Hematopoietic multipotent progenitor cell treated with erythropoietin and hydrocortisone succinate and interleukin-3 and kit ligand, for 6 days (in vitro differentiated cells): ENCODE measurements around the gene CISD2.
"Not testable (repeated sequence)": the region's sequence is repeated elsewhere in the genome, so short reads cannot be mapped to it uniquely, and the experiment has no call there.

Source experiments
- DNase-seq: peaks from one replicate; pipeline ENCODE4 v3.0.0-alpha.2; 2015

The CISD2 gene

GRCh38 chr4:102868781-102869568 lies at the start of gene CISD2:
CISD2 (plus strand) TSS chr4:102868992; CDS start chr4:102869085, 93 bp downstream.
- DNase-seq = peak; percentile 96

- not testable (repeated sequence) for DNase-seq
Measured at GRCh38 chr4:102819100-102819499, 49.7 kb upstream of the CISD2 start.

- DNase-seq = no peak
Measured at GRCh38 chr4:102819588-102820365, 49.0 kb upstream of the CISD2 start.

- no peak for DNase-seq
Measured at GRCh38 chr4:102823464-102823863, 45.3 kb upstream of the CISD2 start.

GRCh38 chr4:102823897-102824296 lies 44.9 kb upstream of the CISD2 start:
- no peak for DNase-seq

- DNase-seq = no peak
Measured at GRCh38 chr4:102824398-102824797, 44.4 kb upstream of the CISD2 start.

GRCh38 chr4:102825261-102826091 lies 43.3 kb upstream of the CISD2 start:
- DNase-seq = peak; percentile 78

- DNase-seq = no peak
Measured at GRCh38 chr4:102826105-102826889, 42.5 kb upstream of the CISD2 start.

- peak; percentile 96 for DNase-seq
Measured at GRCh38 chr4:102826890-102827673, 41.7 kb upstream of the CISD2 start, which contains the start of gene UBE2D3. UBE2D3 (minus strand) TSS chr4:102827551; CDS start chr4:102826508, 1,043 bp downstream.

GRCh38 chr4:102827674-102828496 lies 40.9 kb upstream of the CISD2 start:
- peak; percentile 100 for DNase-seq

- no peak for DNase-seq
Measured at GRCh38 chr4:102828497-102828808, 40.3 kb upstream of the CISD2 start.

- DNase-seq = no peak
Measured at GRCh38 chr4:102829803-102830202, 39.0 kb upstream of the CISD2 start.

GRCh38 chr4:102832105-102832504 lies 36.7 kb upstream of the CISD2 start:
- no peak for DNase-seq

- DNase-seq = no peak
Measured at GRCh38 chr4:102832667-102833066, 36.1 kb upstream of the CISD2 start.

GRCh38 chr4:102836596-102836995 lies 32.2 kb upstream of the CISD2 start:
- no peak for DNase-seq

GRCh38 chr4:102842367-102842766 lies 26.4 kb upstream of the CISD2 start:
- DNase-seq = no peak

GRCh38 chr4:102843273-102843672 lies 25.5 kb upstream of the CISD2 start:
- no peak for DNase-seq

- no peak for DNase-seq
Measured at GRCh38 chr4:102843938-102844337, 24.9 kb upstream of the CISD2 start.

- DNase-seq = no peak
Measured at GRCh38 chr4:102847687-102848086, 21.1 kb upstream of the CISD2 start.

- DNase-seq = no peak
Measured at GRCh38 chr4:102849579-102850104, 19.1 kb upstream of the CISD2 start.
